HepG2 (cell line): Measurements from ENCODE around the gene CCDC116. TPM values are rescaled to one million over a fixed set of nuclear protein-coding genes. Genes with fewer than 3 reads are reported as not detected.

Experiments
- BRF2 ChIP-seq: sonication (generic); formaldehyde crosslinking; IDR thresholded peaks from 2 replicates; pipeline ENCODE4 v1.8.1; 2022; ENCODE audit warnings: mild to moderate bottlenecking, missing genetic modification reagents
- CCDC6 ChIP-seq: sonication (generic); formaldehyde crosslinking; IDR thresholded peaks from 2 replicates; pipeline ENCODE4 v1.8.1; 2022; ENCODE audit warnings: mild to moderate bottlenecking, missing genetic modification reagents, moderate library complexity
- CEBPZ ChIP-seq: IDR thresholded peaks from 2 replicates; pipeline ENCODE4 v1.6.1; 2012; ENCODE audit warnings: low read length, improper control_type of control experiment
- GPBP1L1 ChIP-seq: sonication (generic); formaldehyde crosslinking; IDR thresholded peaks from 2 replicates; pipeline ENCODE4 v1.5.0; 2020; ENCODE audit warnings: mild to moderate bottlenecking, missing genetic modification reagents
- MAZ ChIP-seq, 2 experiments: sonication (generic) in 1 of 2; formaldehyde crosslinking in 1 of 2; IDR thresholded peaks; 2 replicates each; pipeline versions ENCODE4 v1.5.0 to v1.6.1; 2012 to 2020; ENCODE audit warnings: low read depth in 2 of 2, mild to moderate bottlenecking in 2 of 2, borderline replicate concordance in 1 of 2, improper control_type of control experiment in 1 of 2, low read length in 1 of 2, missing genetic modification reagents in 1 of 2, moderate library complexity in 1 of 2
- NKX3-1 ChIP-seq: sonication (generic); formaldehyde crosslinking; IDR thresholded peaks from 2 replicates; pipeline ENCODE4 v1.5.0; 2020; ENCODE audit warnings: missing genetic modification reagents
- NR3C1 ChIP-seq: sonication (generic); formaldehyde crosslinking; IDR thresholded peaks from 2 replicates; pipeline ENCODE4 v1.4.0; 2020; ENCODE audit warnings: missing genetic modification reagents
- PCBP1 ChIP-seq: fragments of 200-400 bp; formaldehyde crosslinking; IDR thresholded peaks from 2 replicates; pipeline ENCODE4 v1.6.1; 2017; ENCODE audit warnings: mild to moderate bottlenecking, low read depth, low read length, borderline replicate concordance
- THAP9 ChIP-seq: sonication (generic); formaldehyde crosslinking; IDR thresholded peaks from 2 replicates; pipeline ENCODE4; 2020; ENCODE audit warnings: missing genetic modification reagents, mild to moderate bottlenecking, borderline replicate concordance
- TOE1 ChIP-seq: sonication (generic); formaldehyde crosslinking; IDR thresholded peaks from 2 replicates; pipeline ENCODE4 v1.4.0; 2020; ENCODE audit warnings: mild to moderate bottlenecking, missing genetic modification reagents
- ZNF552 ChIP-seq: sonication (generic); formaldehyde crosslinking; IDR thresholded peaks from 2 replicates; pipeline ENCODE4 v1.9.0; 2022; ENCODE audit warnings: missing genetic modification reagents, mild to moderate bottlenecking, borderline replicate concordance
- ZNF609 ChIP-seq: sonication (generic); formaldehyde crosslinking; IDR thresholded peaks from 2 replicates; pipeline ENCODE4 v1.4.0; 2020; ENCODE audit warnings: mild to moderate bottlenecking, missing genetic modification reagents, borderline replicate concordance
- ZSCAN20 ChIP-seq: sonication (generic); formaldehyde crosslinking; IDR thresholded peaks from 2 replicates; pipeline ENCODE4 v1.4.0; 2020; ENCODE audit warnings: missing genetic modification reagents, mild to moderate bottlenecking, borderline replicate concordance
- polyA plus RNA-seq, 8 experiments: library from polyadenylated mRNA; depleted of rRNA in 3 of 8; stranded (reverse) in 7 of 8; unstranded in 1 of 8; fragments of >200 nt; fragmentation: Illumina TruSeq in 4 of 8; extraction: Trizol in 4 of 8; gene quantifications; 2 replicates each; pipeline versions ENCODE4 v1.2.1 to v1.2.3, GENCODE V29; 2011 to 2016; ENCODE audit warnings: low read depth in 4 of 8, missing spikeins in 1 of 8, mixed read lengths in 1 of 8; ENCODE audit not compliant: insufficient read depth in 1 of 8
- total RNA-seq, 5 experiments: library from RNA; depleted of rRNA; stranded (reverse); fragments of >200 nt; fragmentation: Illumina TruSeq; extraction: Trizol; gene quantifications; 2 replicates each; pipeline ENCODE4 v1.2.3, GENCODE V29; 2016; ENCODE audit warnings: low read depth in 1 of 5

Gene CCDC116
- total and polyA plus RNA-seq, 2 of the 13 experiments (the other 11 are each of a cell fraction or from before 2014, with no cell fraction given), result 0.15 to 0.33 TPM

GRCh38 chr22:21641789-21642583 lies 9.4 kb downstream of the CCDC116 start, which contains the start of gene SDF2L1 (continued):
- TF ChIP-seq THAP9, result no peak
- TF ChIP-seq NKX3-1 (CRISPR knock-in tag), result no peak
- no peak for TF ChIP-seq ZNF552 (CRISPR knock-in tag)
- TF ChIP-seq NR3C1 (CRISPR knock-in tag), result no peak
- no peak for TF ChIP-seq TOE1 (CRISPR knock-in tag)
- TF ChIP-seq ZNF609 (CRISPR knock-in tag), result no peak; the same call in 1 of the 2 replicates
- 0 out of 2 replicates have a peak, but pooled peaks have one; percentile 22 for TF ChIP-seq ZSCAN20 (CRISPR knock-in tag)
- no peak for TF ChIP-seq PCBP1
- 0 out of 2 replicates have a peak, but pooled peaks have one; percentile 26 for TF ChIP-seq BRF2 (CRISPR knock-in tag)
- TF ChIP-seq CCDC6 (CRISPR knock-in tag), result peak; percentile 76; the same call in 1 of the 2 replicates
- TF ChIP-seq MAZ (IDR thresholded peaks at IDR 0.05; ENCODE audit: borderline replicate concordance, low read depth, low read length), result peak; percentile 47; the same call in 1 of the 2 replicates
- peak; percentile 52 for TF ChIP-seq MAZ (CRISPR knock-in tag; IDR thresholded peaks at IDR 0.05; ENCODE audit: low read depth)
- no peak for TF ChIP-seq GPBP1L1 (CRISPR knock-in tag)
- TF ChIP-seq CEBPZ, result no peak
